Neural cell (in vitro differentiated cells): Measurements from ENCODE around the gene TRPM8. TPM values are rescaled to one million over a fixed set of nuclear protein-coding genes. Genes with fewer than 3 reads are reported as not detected.

Source experiments
- H2AFZ ChIP-seq: fragments of 200-600, 300-800 bp; sonication (generic), shearing (Covaris generic); 2 replicates; pipeline ENCODE4 v1.6.0; 2014; ENCODE audit warnings: low read depth, mild to moderate bottlenecking, antibody characterized with exemption, low read length, moderate library complexity
- H3F3A ChIP-seq: fragments of 200-600 bp; shearing (Covaris generic); 2 replicates; pipeline ENCODE4 v1.6.1; 2016; ENCODE audit warnings: mild to moderate bottlenecking, moderate library complexity, mixed read lengths, antibody characterized with exemption, low read length; ENCODE audit not compliant: insufficient read depth, poor library complexity, severe bottlenecking
- H3K27ac ChIP-seq: fragments of 200-600, 300-800 bp; sonication (generic), shearing (Covaris generic); 2 replicates; pipeline ENCODE4 v1.5.1; 2014; ENCODE audit warnings: mild to moderate bottlenecking, low read length, moderate library complexity
- H3K27me3 ChIP-seq: fragments of 300-800, 200-600 bp; sonication (generic), shearing (Covaris generic); 2 replicates; pipeline ENCODE4 v1.6.0; 2014; ENCODE audit warnings: mild to moderate bottlenecking, low read depth, low read length, moderate library complexity; ENCODE audit not compliant: insufficient read depth
- H3K36me3 ChIP-seq: fragments of 300-800, 200-600 bp; sonication (generic), shearing (Covaris generic); 2 replicates; pipeline ENCODE4 v1.5.1; 2014; ENCODE audit warnings: mild to moderate bottlenecking, antibody characterized with exemption, low read length, moderate library complexity; ENCODE audit not compliant: insufficient read depth
- H3K4me2 ChIP-seq: fragments of 300-800, 200-600 bp; sonication (generic), shearing (Covaris generic); 2 replicates; pipeline ENCODE4 v1.6.0; 2014; ENCODE audit warnings: mild to moderate bottlenecking, low read length
- H3K4me3 ChIP-seq: fragments of 300-800, 200-600 bp; sonication (generic), shearing (Covaris generic); 2 replicates; pipeline ENCODE4 v1.5.1; 2014; ENCODE audit warnings: mild to moderate bottlenecking, low read length, moderate library complexity
- H3K79me2 ChIP-seq: fragments of 200-600 bp; shearing (Covaris generic); replicated peaks from 2 replicates; pipeline ENCODE4 v1.6.0; 2014; ENCODE audit warnings: mild to moderate bottlenecking, low read length, moderate library complexity; ENCODE audit not compliant: insufficient read depth
- H3K9ac ChIP-seq: fragments of 300-800, 200-600 bp; sonication (generic), shearing (Covaris generic); 2 replicates; pipeline ENCODE4 v1.6.1; 2016; ENCODE audit warnings: mild to moderate bottlenecking, low read length, mixed read lengths
- H3K9me2 ChIP-seq: fragments of 200-600 bp; shearing (Covaris generic); 2 replicates; pipeline ENCODE4 v1.6.1; 2016; ENCODE audit warnings: mild to moderate bottlenecking, low read length, mixed read lengths; ENCODE audit not compliant: insufficient read depth
- H3K9me3 ChIP-seq: fragments of 200-600, 300-800 bp; sonication (generic), shearing (Covaris generic); 2 replicates; pipeline ENCODE4 v1.6.1; 2016; ENCODE audit warnings: mild to moderate bottlenecking, mixed run types, low read length, moderate library complexity, mixed read lengths
- H4K20me1 ChIP-seq: fragments of 200-600 bp; shearing (Covaris generic); 2 replicates; pipeline ENCODE4 v1.6.1; 2016; ENCODE audit warnings: mild to moderate bottlenecking, mixed run types; ENCODE audit not compliant: insufficient read depth
- EP300 ChIP-seq: fragments of 450-650 bp; conservative IDR thresholded peaks from 2 replicates; pipeline ENCODE4 v1.6.1; 2014; ENCODE audit warnings: antibody characterized with exemption, mild to moderate bottlenecking, moderate library complexity; ENCODE audit not compliant: poor library complexity, severe bottlenecking
- EZH2 ChIP-seq: fragments of 200-600, 300-800 bp; shearing (Covaris generic), sonication (generic); IDR thresholded peaks from 2 replicates; pipeline ENCODE4 v1.6.1; 2014; ENCODE audit warnings: antibody characterized with exemption, low read length, borderline replicate concordance, mild to moderate bottlenecking; ENCODE audit not compliant: insufficient read depth, poor library complexity, severe bottlenecking
- MXI1 ChIP-seq: fragments of 450-650 bp; conservative IDR thresholded peaks from 2 replicates; pipeline ENCODE4 v1.6.1; 2014; ENCODE audit warnings: antibody characterized with exemption, mild to moderate bottlenecking; ENCODE audit not compliant: poor library complexity, severe bottlenecking
- POLR2AphosphoS5 ChIP-seq: IDR thresholded peaks from 2 replicates; pipeline ENCODE4 v1.6.1; 2012
- RAD21 ChIP-seq: fragments of 450-650 bp; conservative IDR thresholded peaks from 2 replicates; pipeline ENCODE4 v1.6.1; 2014; ENCODE audit warnings: antibody characterized with exemption, mild to moderate bottlenecking, moderate library complexity
- SMC3 ChIP-seq: fragments of 450-650 bp; conservative IDR thresholded peaks from 2 replicates; pipeline ENCODE4 v1.6.1; 2014; ENCODE audit warnings: antibody characterized with exemption, mild to moderate bottlenecking, moderate library complexity; ENCODE audit not compliant: poor library complexity
- TAF1 ChIP-seq: IDR thresholded peaks from 2 replicates; pipeline ENCODE4 v1.6.1; 2012; ENCODE audit warnings: low read depth
- polyA plus RNA-seq: library from polyadenylated mRNA; depleted of rRNA; stranded (reverse); fragments of >200 nt; gene quantifications from 2 replicates; pipeline ENCODE4 v1.2.3, GENCODE V29; 2014
- TF ChIP-seq, protein P1 (sequence below): fragments of 450-650 bp; IDR thresholded peaks from 2 replicates; pipeline ENCODE4 v1.5.1; 2014; ENCODE audit warnings: antibody characterized with exemption, mild to moderate bottlenecking, moderate library complexity; ENCODE audit not compliant: poor library complexity, severe bottlenecking
- TF ChIP-seq, protein P2 (sequence below): IDR thresholded peaks from 2 replicates; pipeline ENCODE4 v1.6.1; 2012; ENCODE audit warnings: borderline replicate concordance

TRPM8 gene
- polyA plus RNA-seq, 1 donor from 2014 or later, result not detected

DNA sequence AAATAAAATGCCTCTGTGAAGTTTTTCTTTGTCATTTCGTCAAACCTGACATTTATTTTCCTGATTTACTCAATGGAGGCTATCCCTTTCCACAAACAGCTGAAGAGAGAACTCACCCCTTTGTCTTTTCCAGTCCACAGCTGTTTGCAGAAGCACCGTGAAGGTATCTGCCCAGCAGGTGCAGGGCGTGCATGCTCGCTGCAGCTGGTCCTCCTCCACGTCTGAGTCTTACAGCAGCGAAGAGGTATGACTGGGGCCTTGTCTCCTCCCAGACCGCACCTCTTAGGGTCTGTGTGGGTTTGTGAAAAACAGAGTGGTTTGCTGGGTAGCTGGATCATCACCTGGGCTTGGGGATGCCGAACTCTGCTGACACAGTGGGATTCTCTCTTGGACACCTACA lies 143.1 kb downstream of the TRPM8 start:
- Histone ChIP-seq H3K27me3 (no peaks in the 10 kb centered on the region), H3K27ac (no peak overlapping the region), H2AFZ (no peak overlapping the region), H3K9me2 (no peaks in the 10 kb centered on the region), H3K9me3 (no peaks in the 10 kb centered on the region), H3F3A (no peaks in the 10 kb centered on the region), H3K79me2 (no peaks in the 10 kb centered on the region), H3K9ac (no peak overlapping the region), H4K20me1 (no peaks in the 10 kb centered on the region), H3K4me2 (no peak overlapping the region), H3K4me3 (no peak overlapping the region), H3K36me3 (no peaks in the 10 kb centered on the region)
- TF ChIP-seq, protein P1, sequence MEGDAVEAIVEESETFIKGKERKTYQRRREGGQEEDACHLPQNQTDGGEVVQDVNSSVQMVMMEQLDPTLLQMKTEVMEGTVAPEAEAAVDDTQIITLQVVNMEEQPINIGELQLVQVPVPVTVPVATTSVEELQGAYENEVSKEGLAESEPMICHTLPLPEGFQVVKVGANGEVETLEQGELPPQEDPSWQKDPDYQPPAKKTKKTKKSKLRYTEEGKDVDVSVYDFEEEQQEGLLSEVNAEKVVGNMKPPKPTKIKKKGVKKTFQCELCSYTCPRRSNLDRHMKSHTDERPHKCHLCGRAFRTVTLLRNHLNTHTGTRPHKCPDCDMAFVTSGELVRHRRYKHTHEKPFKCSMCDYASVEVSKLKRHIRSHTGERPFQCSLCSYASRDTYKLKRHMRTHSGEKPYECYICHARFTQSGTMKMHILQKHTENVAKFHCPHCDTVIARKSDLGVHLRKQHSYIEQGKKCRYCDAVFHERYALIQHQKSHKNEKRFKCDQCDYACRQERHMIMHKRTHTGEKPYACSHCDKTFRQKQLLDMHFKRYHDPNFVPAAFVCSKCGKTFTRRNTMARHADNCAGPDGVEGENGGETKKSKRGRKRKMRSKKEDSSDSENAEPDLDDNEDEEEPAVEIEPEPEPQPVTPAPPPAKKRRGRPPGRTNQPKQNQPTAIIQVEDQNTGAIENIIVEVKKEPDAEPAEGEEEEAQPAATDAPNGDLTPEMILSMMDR, result no peak
- TF ChIP-seq RAD21, result no peak
- no peak for TF ChIP-seq TAF1
- TF ChIP-seq, protein P2, sequence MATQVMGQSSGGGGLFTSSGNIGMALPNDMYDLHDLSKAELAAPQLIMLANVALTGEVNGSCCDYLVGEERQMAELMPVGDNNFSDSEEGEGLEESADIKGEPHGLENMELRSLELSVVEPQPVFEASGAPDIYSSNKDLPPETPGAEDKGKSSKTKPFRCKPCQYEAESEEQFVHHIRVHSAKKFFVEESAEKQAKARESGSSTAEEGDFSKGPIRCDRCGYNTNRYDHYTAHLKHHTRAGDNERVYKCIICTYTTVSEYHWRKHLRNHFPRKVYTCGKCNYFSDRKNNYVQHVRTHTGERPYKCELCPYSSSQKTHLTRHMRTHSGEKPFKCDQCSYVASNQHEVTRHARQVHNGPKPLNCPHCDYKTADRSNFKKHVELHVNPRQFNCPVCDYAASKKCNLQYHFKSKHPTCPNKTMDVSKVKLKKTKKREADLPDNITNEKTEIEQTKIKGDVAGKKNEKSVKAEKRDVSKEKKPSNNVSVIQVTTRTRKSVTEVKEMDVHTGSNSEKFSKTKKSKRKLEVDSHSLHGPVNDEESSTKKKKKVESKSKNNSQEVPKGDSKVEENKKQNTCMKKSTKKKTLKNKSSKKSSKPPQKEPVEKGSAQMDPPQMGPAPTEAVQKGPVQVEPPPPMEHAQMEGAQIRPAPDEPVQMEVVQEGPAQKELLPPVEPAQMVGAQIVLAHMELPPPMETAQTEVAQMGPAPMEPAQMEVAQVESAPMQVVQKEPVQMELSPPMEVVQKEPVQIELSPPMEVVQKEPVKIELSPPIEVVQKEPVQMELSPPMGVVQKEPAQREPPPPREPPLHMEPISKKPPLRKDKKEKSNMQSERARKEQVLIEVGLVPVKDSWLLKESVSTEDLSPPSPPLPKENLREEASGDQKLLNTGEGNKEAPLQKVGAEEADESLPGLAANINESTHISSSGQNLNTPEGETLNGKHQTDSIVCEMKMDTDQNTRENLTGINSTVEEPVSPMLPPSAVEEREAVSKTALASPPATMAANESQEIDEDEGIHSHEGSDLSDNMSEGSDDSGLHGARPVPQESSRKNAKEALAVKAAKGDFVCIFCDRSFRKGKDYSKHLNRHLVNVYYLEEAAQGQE, result no peak
- no peak for TF ChIP-seq POLR2AphosphoS5
- no peak for TF ChIP-seq EZH2
- TF ChIP-seq SMC3, result no peak
- TF ChIP-seq EP300, result no peak
- no peak for TF ChIP-seq MXI1

DNA sequence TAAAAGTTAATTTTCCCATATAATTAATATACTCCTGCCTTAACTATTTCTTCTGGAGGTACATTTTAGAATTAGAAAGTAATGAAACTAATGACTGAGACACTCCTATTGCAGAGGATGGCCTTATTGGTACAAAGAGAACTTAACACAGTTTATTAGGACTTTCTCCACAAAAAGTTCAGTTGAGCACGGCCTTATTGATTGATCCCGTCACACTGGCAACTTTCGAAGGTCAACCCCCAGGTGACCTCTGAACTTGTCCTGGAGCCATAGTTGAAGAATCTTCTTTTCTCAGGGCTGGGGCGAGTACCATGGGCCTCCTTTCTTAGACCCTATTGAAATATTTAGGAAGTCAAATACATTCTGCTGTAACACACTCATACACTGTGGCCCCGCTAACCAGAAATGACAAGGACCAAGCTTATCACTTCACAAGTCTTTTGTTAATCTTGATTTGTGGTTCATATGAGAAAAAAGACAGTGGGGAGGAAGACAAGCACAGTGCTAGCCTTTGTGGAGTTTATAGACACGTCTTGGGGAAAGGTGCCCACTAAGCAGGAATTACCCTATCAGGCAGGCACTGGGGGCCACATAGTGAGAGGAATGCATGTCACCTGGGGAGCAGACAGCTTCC lies 144.6 kb downstream of the TRPM8 start:
- Histone ChIP-seq H3K4me3 (no peak overlapping the region), H2AFZ (no peak overlapping the region), H3K36me3 (no peaks in the 10 kb centered on the region), H3K9ac (no peak overlapping the region), H3K4me2 (no peak overlapping the region), H3K79me2 (no peaks in the 10 kb centered on the region), H3K9me2 (no peaks in the 10 kb centered on the region), H4K20me1 (no peaks in the 10 kb centered on the region), H3K27me3 (no peaks in the 10 kb centered on the region), H3F3A (no peaks in the 10 kb centered on the region), H3K27ac (no peak overlapping the region), H3K9me3 (no peaks in the 10 kb centered on the region)
- TF ChIP-seq TAF1 (no peak), EP300 (no peak), MXI1 (no peak), SMC3 (no peak), POLR2AphosphoS5 (no peak), RAD21 (no peak), EZH2 (no peak)
- TF ChIP-seq, protein P2, result no peak
- TF ChIP-seq, protein P1, result no peak
